SK-N-SH (cell line): ENCODE measurements around the gene IDH3A. TPM values are rescaled to one million over a fixed set of nuclear protein-coding genes. Genes with fewer than 3 reads are reported as not detected.

Experiments
- CTCF ChIA-PET: fragments of 300-600, 350-600 bp; formaldehyde crosslinking; extraction: SDS; loops from one replicate; lab custom pipeline; 2021; lab: Yijun Ruan, JAX
- POLR2A ChIA-PET: fragments of 350-600 bp; sonication (Branson Sonifier 250); formaldehyde crosslinking; extraction: SDS; loops from one replicate; lab custom pipeline; 2020; ENCODE audit warnings: antibody characterized with exemption, inconsistent platforms; lab: Yijun Ruan, JAX
- DNase-seq: peaks from one replicate; pipeline ENCODE4 v3.0.0; 2012
- H2AFZ ChIP-seq: fragments of 200-600 bp; sonication (generic); 2 replicates; pipeline ENCODE4 v1.8.1; 2016; ENCODE audit warnings: antibody characterized with exemption, mild to moderate bottlenecking, low read depth
- H3F3A ChIP-seq: fragments of 200-600 bp; sonication (generic); replicated peaks from 2 replicates; pipeline ENCODE3; 2016; ENCODE audit warnings: antibody characterized with exemption, mild to moderate bottlenecking; ENCODE audit not compliant: insufficient read depth
- H3K27ac ChIP-seq, 2 experiments: fragments of 200-500 bp in 1 of 2; fragments of 200-600 bp in 1 of 2; sonication (Bioruptor generic) in 1 of 2; sonication (generic), shearing (Covaris generic) in 1 of 2; 2 replicates each; pipeline versions ENCODE4 v1.5.1 to v1.6.1; 2014 to 2016; ENCODE audit warnings: low read depth in 2 of 2, inconsistent platforms in 1 of 2, low read length in 1 of 2, mild to moderate bottlenecking in 1 of 2, mixed read lengths in 1 of 2
- H3K27me3 ChIP-seq: fragments of 200-600 bp; sonication (generic), shearing (Covaris generic); 2 replicates; pipeline ENCODE4 v1.6.1; 2016; ENCODE audit warnings: mixed run types; ENCODE audit not compliant: insufficient read depth
- H3K36me3 ChIP-seq, 2 experiments: fragments of 200-500 bp in 1 of 2; fragments of 200-600 bp in 1 of 2; sonication (Bioruptor generic) in 1 of 2; sonication (generic) in 1 of 2; replicated peaks in 1 of 2; 2 replicates each; pipeline versions ENCODE3 to v1.5.1; 2014 to 2016; ENCODE audit warnings: low read length in 1 of 2, mild to moderate bottlenecking in 1 of 2; ENCODE audit not compliant: insufficient read depth in 2 of 2, control insufficient read depth in 1 of 2
- H3K4me1 ChIP-seq, 2 experiments: fragments of 200-500 bp in 1 of 2; fragments of 200-600 bp in 1 of 2; sonication (Bioruptor generic) in 1 of 2; sonication (generic), shearing (Covaris generic) in 1 of 2; 2 replicates each; pipeline versions ENCODE4 v1.5.1 to v1.6.1; 2014 to 2016; ENCODE audit warnings: low read depth in 1 of 2, low read length in 1 of 2, mixed run types in 1 of 2; ENCODE audit not compliant: insufficient read depth in 2 of 2, control insufficient read depth in 1 of 2
- H3K4me2 ChIP-seq: fragments of 200-600 bp; sonication (generic), shearing (Covaris generic); 2 replicates; pipeline ENCODE4 v1.6.1; 2017; ENCODE audit warnings: mixed run types
- H3K4me3 ChIP-seq, 2 experiments: fragments of 200-500 bp in 1 of 2; fragments of 200-600 bp in 1 of 2; sonication (Bioruptor generic) in 1 of 2; sonication (generic), shearing (Covaris generic) in 1 of 2; 2 replicates each; pipeline versions ENCODE4 v1.5.1 to v1.8.1; 2014 to 2016; ENCODE audit warnings: low read depth in 2 of 2, inconsistent platforms in 1 of 2, low read length in 1 of 2, mild to moderate bottlenecking in 1 of 2, mixed read lengths in 1 of 2, moderate library complexity in 1 of 2
- H3K79me2 ChIP-seq: fragments of 200-600 bp; sonication (generic); 2 replicates; pipeline ENCODE4 v1.8.1; 2017; ENCODE audit warnings: mild to moderate bottlenecking; ENCODE audit not compliant: insufficient read depth
- H3K9ac ChIP-seq: fragments of 200-600 bp; sonication (generic); 2 replicates; pipeline ENCODE4 v1.6.1; 2017; ENCODE audit warnings: mixed run types
- H3K9me2 ChIP-seq: fragments of 200-600 bp; sonication (generic); 2 replicates; pipeline ENCODE4 v1.6.1; 2017; ENCODE audit warnings: mixed run types
- H3K9me3 ChIP-seq: fragments of 200-600 bp; sonication (generic); 2 replicates; pipeline ENCODE4 v1.6.1; 2017; ENCODE audit warnings: mixed run types, mild to moderate bottlenecking, moderate library complexity
- H4K20me1 ChIP-seq: fragments of 200-600 bp; sonication (generic); 2 replicates; pipeline ENCODE4 v1.6.1; 2017; ENCODE audit warnings: mild to moderate bottlenecking, mixed run types; ENCODE audit not compliant: insufficient read depth
- ELF1 ChIP-seq: IDR thresholded peaks from 2 replicates; pipeline ENCODE4 v1.4.0; 2012
- EP300 ChIP-seq, 2 experiments: IDR thresholded peaks; 2 replicates each; pipeline versions ENCODE4 v1.4.0 to v1.6.1; 2012; ENCODE audit warnings: borderline replicate concordance in 1 of 2, low read depth in 1 of 2, low read length in 1 of 2
- FOSL2 ChIP-seq: IDR thresholded peaks from 2 replicates; pipeline ENCODE4 v1.4.0; 2012; ENCODE audit warnings: low read depth, mild to moderate bottlenecking, moderate library complexity, borderline replicate concordance
- FOXJ3 ChIP-seq: sonication (generic); formaldehyde crosslinking; IDR thresholded peaks from 2 replicates; pipeline ENCODE4 v1.5.1; 2020; ENCODE audit warnings: mild to moderate bottlenecking, missing genetic modification reagents
- FOXM1 ChIP-seq: IDR thresholded peaks from 2 replicates; pipeline ENCODE4 v1.4.0; 2012; ENCODE audit warnings: low read depth, mild to moderate bottlenecking
- GABPA ChIP-seq: IDR thresholded peaks from 2 replicates; pipeline ENCODE4 v1.4.0; 2012; ENCODE audit warnings: low read depth, mild to moderate bottlenecking
- GATA2 ChIP-seq: sonication (generic); formaldehyde crosslinking; IDR thresholded peaks from 2 replicates; pipeline ENCODE4 v1.5.0; 2020; ENCODE audit warnings: mild to moderate bottlenecking, missing genetic modification reagents
- JUND ChIP-seq: IDR thresholded peaks from 2 replicates; pipeline ENCODE4 v1.4.0; 2012
- MXI1 ChIP-seq: IDR thresholded peaks from 2 replicates; pipeline ENCODE4 v1.6.1; 2012; ENCODE audit warnings: mild to moderate bottlenecking, low read depth, low read length, improper control_type of control experiment
- NFIC ChIP-seq: IDR thresholded peaks from 2 replicates; pipeline ENCODE4 v1.4.0; 2012; ENCODE audit warnings: borderline replicate concordance
- NRF1 ChIP-seq: IDR thresholded peaks from 2 replicates; pipeline ENCODE4 v1.6.1; 2012; ENCODE audit warnings: low read depth, mild to moderate bottlenecking, low read length
- POLR2AphosphoS5 ChIP-seq: IDR thresholded peaks from 2 replicates; pipeline ENCODE4 v1.6.1; 2012; ENCODE audit warnings: low read depth, low read length
- RAD21 ChIP-seq: IDR thresholded peaks from 2 replicates; pipeline ENCODE4 v1.6.1; 2012; ENCODE audit warnings: mild to moderate bottlenecking, low read length
- RCOR1 ChIP-seq: fragments of 150-350 bp; IDR thresholded peaks from 2 replicates; pipeline ENCODE4 v1.6.1; 2017; ENCODE audit warnings: antibody characterized with exemption, low read length
- TEAD4 ChIP-seq: IDR thresholded peaks from 2 replicates; pipeline ENCODE4 v1.4.0; 2012; ENCODE audit warnings: mild to moderate bottlenecking, borderline replicate concordance; ENCODE audit not compliant: insufficient read depth
- YY1 ChIP-seq: IDR thresholded peaks from 2 replicates; pipeline ENCODE4 v1.4.0; 2012; ENCODE audit warnings: low read depth, mild to moderate bottlenecking
- WGBS: methylation state at CpG from one replicate; pipeline ENCODE4 v1.1.6; 2017; ENCODE audit warnings: low lambda C conversion rate; 5-methylcytosine and 5-hydroxymethylcytosine counted together
- polyA plus RNA-seq, 3 experiments: library from polyadenylated mRNA; depleted of rRNA; stranded (reverse); fragments of >200 nt; gene quantifications; 2 replicates each; pipeline ENCODE4 v1.2.3, GENCODE V29; 2012
- TF ChIP-seq, protein P1 (sequence below): fragments of 200-600 bp; sonication (generic); IDR thresholded peaks from 2 replicates; pipeline ENCODE4 v1.6.1; 2017; ENCODE audit warnings: antibody characterized with exemption, mild to moderate bottlenecking, moderate library complexity
- TF ChIP-seq, protein P2 (sequence below): IDR thresholded peaks from 2 replicates; pipeline ENCODE4; 2012
- TF ChIP-seq, protein P3 (sequence below): fragments of 150-350 bp; IDR thresholded peaks from 2 replicates; pipeline ENCODE4 v1.6.1; 2016; ENCODE audit warnings: mild to moderate bottlenecking, low read depth, low read length

IDH3A gene
- polyA plus RNA-seq, 1 of the 3 experiments (the other 2 are of a cell fraction): 33.2 TPM

DNA sequence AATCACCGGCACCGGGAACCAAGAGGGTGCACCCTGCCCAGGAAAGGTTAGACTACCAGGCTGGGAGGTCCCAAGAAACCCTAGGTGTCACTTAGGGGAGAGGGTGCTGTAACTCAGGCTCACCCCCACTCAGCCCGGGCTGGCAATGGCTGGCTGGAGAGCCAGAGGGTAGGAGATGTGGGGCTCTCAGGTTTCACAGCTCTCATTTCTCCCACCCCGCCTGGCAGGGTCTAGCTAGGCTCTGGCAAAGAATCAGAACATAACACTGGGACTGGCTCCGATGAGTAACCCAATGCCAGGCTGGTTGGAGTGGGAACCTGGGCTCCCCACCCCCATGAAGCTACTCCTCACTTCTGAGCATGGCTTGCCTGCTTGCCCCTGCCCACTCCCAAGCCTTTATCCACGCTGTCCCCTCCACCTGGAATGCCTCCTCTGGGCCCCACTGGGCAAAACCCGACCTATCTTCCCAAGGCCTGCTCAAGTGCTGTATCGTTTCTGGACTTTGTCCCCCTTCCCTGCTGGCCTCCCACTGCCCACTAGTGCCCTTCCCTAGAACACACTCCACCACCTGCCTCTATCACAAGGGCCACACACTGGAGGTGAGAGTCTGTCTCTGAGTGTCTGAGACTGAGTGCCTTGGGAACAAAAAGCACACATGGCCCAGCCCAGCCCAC, 19.9 kb upstream of the IDH3A start:
- TF ChIP-seq NFIC (peak; percentile 28; the same call in 1 of the 2 replicates), POLR2AphosphoS5 (no peak)
- no peaks in the 10 kb centered on the region for H3K27me3 ChIP-seq
- H3K4me1 ChIP-seq: peaks cover 0 to 7% of the 10 kb centered on the region in 2 experiments; a peak in 1 of 4 replicates
- whole genome bisulfite sequencing: 70% methylated on average over 8 of the region's 8 CpGs
- H4K20me1 ChIP-seq: no peaks in the 10 kb centered on the region
- H3K36me3 ChIP-seq: no peaks in the 10 kb centered on the region
- H2AFZ ChIP-seq: no peak overlapping the region
- ChIA-PET CTCF (interaction anchor here (0.7 to 8.4 kb wide), 5 partner anchors 17 to 127 kb away, joined by 3 to 72 read pairs (median 24); no protein-coding TSS in a partner anchor), POLR2A (no interaction called here)
- no peak overlapping the region for H3K9ac ChIP-seq
- peaks cover 6% of the 10 kb centered on the region for H3F3A ChIP-seq
- no peaks in the 10 kb centered on the region for H3K79me2 ChIP-seq
- H3K4me3 ChIP-seq: no peak overlapping the region
- no peaks in the 10 kb centered on the region for H3K9me2 ChIP-seq
- H3K9me3 ChIP-seq: no peaks in the 10 kb centered on the region
- H3K4me2 ChIP-seq: no peak overlapping the region
- DNase-seq: no peak
- H3K27ac ChIP-seq: no peak overlapping the region

DNA sequence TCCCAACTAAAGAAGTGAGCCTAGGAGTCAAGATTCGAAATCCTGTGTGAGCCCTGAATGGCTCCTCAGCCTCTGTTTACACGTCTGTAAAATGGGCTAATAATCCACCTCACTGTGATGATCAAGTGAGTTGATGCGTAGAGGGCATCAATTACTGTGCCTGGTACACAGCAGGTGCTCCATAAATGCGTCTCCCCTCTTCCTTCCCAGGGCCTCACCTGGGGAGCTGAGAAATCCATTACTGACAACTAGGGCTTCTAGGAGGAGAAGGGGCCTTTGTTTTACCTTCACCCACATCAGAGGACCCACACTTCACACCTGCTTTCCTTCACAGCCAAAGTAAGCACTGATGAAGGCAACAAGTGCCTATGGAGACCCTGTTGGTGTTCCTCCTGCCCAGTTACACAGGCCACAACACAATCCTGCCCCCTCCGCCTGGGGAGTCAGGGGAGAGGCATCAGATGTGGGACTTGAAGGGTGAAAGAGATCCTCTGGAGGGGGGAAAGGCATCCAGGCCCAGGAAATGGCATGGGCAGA, 19.3 kb upstream of the IDH3A start:
- 75% methylated on average over 3 of the region's 5 CpGs for WGBS
- DNase-seq: no peak
- Histone ChIP-seq H3K27me3 (no peaks in the 10 kb centered on the region), H4K20me1 (no peaks in the 10 kb centered on the region)
- TF ChIP-seq RAD21: no peak
- no peak for TF ChIP-seq MXI1
- TF ChIP-seq POLR2AphosphoS5: no peak
- TF ChIP-seq GATA2: no peak
- no peak for TF ChIP-seq NFIC
- no peak for TF ChIP-seq FOSL2
- no peak for TF ChIP-seq JUND
- no peak for TF ChIP-seq GABPA
- TF ChIP-seq FOXJ3 (CRISPR knock-in tag): no peak
- TF ChIP-seq RCOR1: no peak
- TF ChIP-seq TEAD4: no peak
- no peak for TF ChIP-seq NRF1
- no peak for TF ChIP-seq FOXM1
- no peak for TF ChIP-seq EP300 (IDR thresholded peaks at IDR 0.05; ENCODE audit: borderline replicate concordance in 1 of 2, low read depth in 1 of 2, low read length in 1 of 2)
- TF ChIP-seq, protein P1, sequence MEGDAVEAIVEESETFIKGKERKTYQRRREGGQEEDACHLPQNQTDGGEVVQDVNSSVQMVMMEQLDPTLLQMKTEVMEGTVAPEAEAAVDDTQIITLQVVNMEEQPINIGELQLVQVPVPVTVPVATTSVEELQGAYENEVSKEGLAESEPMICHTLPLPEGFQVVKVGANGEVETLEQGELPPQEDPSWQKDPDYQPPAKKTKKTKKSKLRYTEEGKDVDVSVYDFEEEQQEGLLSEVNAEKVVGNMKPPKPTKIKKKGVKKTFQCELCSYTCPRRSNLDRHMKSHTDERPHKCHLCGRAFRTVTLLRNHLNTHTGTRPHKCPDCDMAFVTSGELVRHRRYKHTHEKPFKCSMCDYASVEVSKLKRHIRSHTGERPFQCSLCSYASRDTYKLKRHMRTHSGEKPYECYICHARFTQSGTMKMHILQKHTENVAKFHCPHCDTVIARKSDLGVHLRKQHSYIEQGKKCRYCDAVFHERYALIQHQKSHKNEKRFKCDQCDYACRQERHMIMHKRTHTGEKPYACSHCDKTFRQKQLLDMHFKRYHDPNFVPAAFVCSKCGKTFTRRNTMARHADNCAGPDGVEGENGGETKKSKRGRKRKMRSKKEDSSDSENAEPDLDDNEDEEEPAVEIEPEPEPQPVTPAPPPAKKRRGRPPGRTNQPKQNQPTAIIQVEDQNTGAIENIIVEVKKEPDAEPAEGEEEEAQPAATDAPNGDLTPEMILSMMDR: no peak
- TF ChIP-seq, protein P2, sequence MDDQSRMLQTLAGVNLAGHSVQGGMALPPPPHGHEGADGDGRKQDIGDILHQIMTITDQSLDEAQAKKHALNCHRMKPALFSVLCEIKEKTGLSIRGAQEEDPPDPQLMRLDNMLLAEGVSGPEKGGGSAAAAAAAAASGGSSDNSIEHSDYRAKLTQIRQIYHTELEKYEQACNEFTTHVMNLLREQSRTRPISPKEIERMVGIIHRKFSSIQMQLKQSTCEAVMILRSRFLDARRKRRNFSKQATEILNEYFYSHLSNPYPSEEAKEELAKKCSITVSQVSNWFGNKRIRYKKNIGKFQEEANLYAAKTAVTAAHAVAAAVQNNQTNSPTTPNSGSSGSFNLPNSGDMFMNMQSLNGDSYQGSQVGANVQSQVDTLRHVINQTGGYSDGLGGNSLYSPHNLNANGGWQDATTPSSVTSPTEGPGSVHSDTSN: no peak
- no peak for TF ChIP-seq YY1
- no peak for TF ChIP-seq ELF1
- TF ChIP-seq, protein P3, sequence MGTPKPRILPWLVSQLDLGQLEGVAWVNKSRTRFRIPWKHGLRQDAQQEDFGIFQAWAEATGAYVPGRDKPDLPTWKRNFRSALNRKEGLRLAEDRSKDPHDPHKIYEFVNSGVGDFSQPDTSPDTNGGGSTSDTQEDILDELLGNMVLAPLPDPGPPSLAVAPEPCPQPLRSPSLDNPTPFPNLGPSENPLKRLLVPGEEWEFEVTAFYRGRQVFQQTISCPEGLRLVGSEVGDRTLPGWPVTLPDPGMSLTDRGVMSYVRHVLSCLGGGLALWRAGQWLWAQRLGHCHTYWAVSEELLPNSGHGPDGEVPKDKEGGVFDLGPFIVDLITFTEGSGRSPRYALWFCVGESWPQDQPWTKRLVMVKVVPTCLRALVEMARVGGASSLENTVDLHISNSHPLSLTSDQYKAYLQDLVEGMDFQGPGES: no peak
- TF ChIP-seq, all 33 proteins: peak for 0
- Histone ChIP-seq H3K4me1 (peaks cover 0 to 7% of the 10 kb centered on the region in 2 experiments; a peak in 1 of 4 replicates), H3K27ac (no peak overlapping the region), H3K36me3 (no peaks in the 10 kb centered on the region), H2AFZ (no peak overlapping the region), H3K9ac (no peak overlapping the region), H3K9me3 (no peaks in the 10 kb centered on the region), H3F3A (peaks cover 6% of the 10 kb centered on the region), H3K4me3 (no peak overlapping the region), H3K4me2 (no peak overlapping the region), H3K79me2 (no peaks in the 10 kb centered on the region), H3K9me2 (no peaks in the 10 kb centered on the region)
- CTCF ChIA-PET: interaction anchor here (1.1 to 8.4 kb wide), 8 partner anchors 8 to 170 kb away, joined by 4 to 72 read pairs (median 18); no protein-coding TSS in a partner anchor
- POLR2A ChIA-PET: no interaction called here
